Dedifferentiated amniotic fluid mesenchymal stem cell (primary cell): ENCODE results near the gene ERN2.
"Not testable (repeated sequence)": the region's sequence is repeated elsewhere in the genome, so short reads cannot be mapped to it uniquely, and the experiment has no call there.

Source experiments
- DNase-seq: peaks from one replicate; pipeline ENCODE4 v3.0.0-alpha.2; 2016; ENCODE audit errors: extremely low spot score

The ERN2 gene

GRCh38 chr16:23722613-23723240 is 9.7 kb upstream of the ERN2 start:
- DNase-seq: not testable (repeated sequence)

GRCh38 chr16:23716484-23716883 is 3.5 kb upstream of the ERN2 start:
- DNase-seq: no peak

DNA sequence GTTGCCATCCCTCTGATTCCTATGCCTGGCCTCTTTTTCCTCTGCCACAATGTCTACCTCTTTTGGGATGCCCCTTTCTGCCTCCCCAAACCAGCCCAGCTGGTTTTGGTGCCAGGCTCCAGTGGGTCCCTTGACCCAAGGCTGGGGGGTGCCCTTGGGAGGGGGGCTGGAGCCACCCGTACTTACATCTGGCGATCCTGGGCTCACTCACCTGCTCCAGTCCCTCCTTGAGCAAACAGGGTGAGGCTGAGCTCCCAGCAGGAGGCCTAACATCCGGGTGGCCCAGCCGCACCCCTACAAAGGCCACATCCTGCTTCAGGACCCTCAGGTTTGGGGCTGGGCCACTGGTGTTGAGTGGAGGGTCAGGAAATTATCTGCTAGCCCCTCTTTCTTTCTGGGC is 1.2 kb downstream of the ERN2 start:
- DNase-seq: no peak

DNA sequence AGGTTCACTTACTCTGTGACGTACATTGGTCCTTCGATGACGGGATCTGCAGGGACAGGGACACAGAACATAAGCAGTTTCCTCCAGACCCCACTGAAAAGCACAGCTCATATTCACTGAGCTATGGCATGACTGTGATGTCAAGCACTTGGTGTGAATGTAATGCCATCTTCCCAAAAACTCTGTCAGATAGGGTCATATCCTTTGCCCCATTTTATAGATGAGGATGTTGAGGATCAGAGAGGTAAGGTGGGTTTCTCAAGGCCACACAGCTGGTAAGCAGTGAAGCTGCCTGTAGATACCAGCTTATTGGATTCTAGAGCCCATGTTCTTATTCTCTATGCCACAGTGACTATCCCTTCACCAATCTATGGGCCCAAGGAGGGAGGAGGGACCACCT is 2.5 kb downstream of the ERN2 start:
- no peak for DNase-seq

DNA sequence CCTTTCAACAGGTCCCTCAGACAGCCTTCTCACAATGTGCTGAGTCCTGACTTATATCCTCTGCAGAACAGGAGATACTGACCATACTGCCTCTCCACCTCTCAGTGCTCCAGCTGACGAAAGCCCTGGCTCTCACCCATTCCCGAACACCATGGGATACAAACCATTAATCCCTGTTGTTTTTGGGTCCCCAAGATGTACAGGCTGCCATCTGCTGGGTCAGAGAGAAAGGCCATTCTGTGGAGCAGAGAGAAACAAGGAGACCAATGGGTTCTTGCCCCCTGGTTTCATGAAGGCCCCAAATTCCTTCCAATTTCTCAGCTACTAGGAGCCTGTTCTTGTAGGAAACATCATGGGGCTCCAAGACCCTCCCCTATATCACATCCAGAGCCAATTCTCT is 3.0 kb downstream of the ERN2 start:
- DNase-seq: no peak

DNA sequence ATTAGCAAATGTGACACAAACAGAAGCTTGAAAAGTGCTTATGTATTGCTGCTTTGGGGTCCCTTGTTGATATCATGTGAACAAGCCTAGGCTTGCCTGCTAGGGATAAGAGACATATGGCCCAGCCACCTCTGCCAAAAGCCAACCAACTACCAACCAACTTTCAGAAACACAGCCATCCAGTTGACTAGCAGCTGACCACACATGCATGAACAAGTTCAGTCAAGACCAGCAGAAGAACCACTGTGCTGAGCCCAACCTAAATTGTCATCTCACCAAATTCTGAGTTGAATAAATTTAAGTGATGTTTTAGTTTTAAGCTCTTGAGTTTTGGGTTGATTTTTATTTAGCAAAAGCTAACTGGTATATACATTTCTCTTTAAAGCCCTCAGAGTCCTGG is 3.5 kb downstream of the ERN2 start:
- DNase-seq: no peak

DNA sequence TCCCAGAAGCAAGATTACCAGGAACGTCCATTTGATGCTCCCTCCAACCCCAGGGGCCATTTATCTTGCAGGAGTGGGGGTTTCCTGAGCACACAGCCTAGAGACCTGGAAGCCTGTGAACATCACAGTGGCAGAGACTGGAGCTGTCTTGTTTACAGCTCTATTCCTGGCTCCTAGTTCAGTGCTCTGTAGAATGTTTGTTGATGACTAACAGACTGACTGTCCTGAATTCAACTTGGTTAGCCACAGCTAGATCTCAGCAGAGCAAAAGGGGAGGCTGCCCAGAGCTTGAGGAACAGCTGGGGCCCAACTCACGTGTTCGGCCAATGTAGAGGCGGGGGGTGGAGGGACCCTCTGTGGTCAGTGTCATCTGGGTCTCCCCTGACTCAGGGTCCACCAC is 6.6 kb downstream of the ERN2 start:
- no peak for DNase-seq

DNA sequence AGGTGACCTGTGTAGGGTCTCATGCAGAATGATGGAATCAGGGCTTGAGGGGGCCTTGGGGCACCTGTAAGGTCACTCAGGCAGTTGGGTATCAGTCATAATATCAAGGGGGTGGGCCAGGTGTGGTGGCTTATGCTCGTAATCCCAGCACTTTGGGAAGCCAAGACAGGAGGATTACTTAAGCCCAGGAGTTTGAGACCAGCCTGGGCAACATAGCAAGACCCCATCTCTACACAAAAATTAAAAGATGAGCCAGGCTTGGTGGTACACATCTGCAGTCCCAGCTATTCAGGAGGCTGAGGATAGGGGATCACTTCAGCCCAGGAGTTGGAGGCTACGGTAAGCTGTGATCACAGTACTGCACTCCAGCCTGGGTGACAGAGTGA is 7.5 kb downstream of the ERN2 start:
- no peak for DNase-seq

DNA sequence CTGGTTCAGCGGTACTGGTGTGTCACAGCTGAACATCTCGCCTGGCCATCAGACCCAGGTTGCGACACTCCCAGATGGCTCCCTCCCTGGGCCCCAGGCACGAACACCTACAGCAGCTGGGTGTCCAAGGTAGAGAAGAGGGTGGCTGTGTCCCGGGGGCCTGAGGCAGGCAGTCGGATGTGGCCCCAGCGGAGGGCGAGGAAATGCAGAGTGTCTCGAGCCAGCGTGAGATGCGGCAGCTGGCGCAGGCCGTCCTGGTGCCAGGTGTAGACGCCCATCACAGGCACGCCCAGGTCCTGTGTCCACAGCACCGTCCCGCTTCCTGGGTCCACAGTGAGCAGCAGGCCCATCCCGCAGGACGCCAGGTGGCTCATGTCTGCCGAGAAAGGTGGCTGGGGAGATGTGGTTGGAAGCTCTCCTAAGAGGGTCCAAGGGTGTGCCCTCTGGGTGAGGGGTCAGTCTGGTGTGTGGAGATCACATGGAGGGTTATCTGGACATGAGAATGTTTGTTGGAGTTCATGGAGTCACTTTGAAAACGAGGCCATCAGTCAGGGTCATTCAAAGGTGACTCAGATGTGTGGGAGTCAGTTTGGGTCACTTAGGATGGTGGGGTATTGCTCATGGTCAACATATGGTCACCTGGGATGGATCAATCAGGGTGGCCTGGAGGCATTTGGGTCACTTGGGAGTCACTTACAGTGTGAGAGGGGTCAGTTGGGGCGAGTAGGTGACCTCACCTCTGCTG is 8.1 kb downstream of the ERN2 start:
- no peak for DNase-seq

DNA sequence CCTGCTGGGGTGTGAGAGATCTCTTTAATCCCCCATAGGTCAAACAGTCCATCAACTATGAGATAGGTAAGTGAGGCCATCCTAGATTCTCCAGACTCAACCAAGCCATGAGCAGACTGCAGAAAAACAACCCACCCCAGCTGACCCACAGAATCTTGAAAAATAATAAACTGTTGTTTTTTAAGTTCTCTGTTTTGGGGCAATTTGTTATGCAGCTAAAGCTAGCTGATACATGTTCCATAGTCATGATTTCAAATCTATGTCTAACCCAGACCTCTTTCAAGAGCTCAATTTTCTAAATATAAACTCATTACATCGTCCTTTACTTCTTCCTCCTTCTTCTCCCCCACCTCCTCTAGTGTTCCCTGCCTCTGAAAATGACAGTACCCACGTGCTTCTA is 10.1 kb downstream of the ERN2 start:
- DNase-seq: no peak

GRCh38 chr16:23701045-23701444 is 12.0 kb downstream of the ERN2 start:
- no peak for DNase-seq

DNA sequence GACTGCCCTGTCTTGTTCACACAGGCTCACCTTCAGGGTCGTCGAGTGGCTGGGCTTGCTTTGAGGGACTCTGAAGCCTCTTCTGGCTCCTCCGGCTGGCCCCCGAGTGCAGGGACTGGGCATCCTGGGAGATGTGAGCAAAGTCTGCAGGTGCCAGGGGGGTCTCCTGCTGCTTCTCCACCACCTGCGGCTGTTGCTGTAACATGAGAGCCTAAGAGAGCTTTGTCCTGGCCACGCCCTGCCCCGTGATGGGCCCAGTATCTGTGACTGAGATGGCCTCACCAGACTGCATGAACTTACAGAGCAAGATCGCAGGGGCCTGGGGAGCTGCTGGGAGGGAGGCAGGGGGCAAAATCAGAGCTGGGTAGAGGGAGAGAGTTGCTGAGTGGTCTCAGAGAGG is 12.5 kb downstream of the ERN2 start:
- DNase-seq: no peak

- DNase-seq: no peak
Measured at GRCh38 chr16:23700093-23700492, 12.9 kb downstream of the ERN2 start.

GRCh38 chr16:23699100-23699499 is 13.9 kb downstream of the ERN2 start:
- no peak for DNase-seq

DNA sequence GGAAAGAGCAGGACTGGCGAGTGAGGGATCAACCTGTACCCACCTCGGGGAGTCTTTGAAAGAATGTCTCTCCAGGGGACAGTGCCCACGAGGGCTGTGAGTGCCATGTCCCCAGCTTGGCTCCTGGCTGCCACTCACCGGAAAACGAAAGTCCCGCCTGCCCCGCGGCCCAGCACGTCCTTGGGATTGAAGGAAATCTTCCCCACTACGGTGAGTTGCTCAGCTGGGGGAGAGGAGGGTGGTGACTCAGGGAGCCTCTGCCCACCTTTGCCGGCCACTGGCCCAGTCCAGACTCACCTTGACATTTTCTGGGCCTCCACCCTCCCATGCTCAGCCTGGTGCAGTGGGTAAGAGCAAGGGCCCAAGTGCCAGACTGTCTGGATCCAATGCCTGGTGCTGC is 17.3 kb downstream of the ERN2 start:
- no peak for DNase-seq

- no peak for DNase-seq
Measured at GRCh38 chr16:23694644-23695373, 18.2 kb downstream of the ERN2 start.

DNA sequence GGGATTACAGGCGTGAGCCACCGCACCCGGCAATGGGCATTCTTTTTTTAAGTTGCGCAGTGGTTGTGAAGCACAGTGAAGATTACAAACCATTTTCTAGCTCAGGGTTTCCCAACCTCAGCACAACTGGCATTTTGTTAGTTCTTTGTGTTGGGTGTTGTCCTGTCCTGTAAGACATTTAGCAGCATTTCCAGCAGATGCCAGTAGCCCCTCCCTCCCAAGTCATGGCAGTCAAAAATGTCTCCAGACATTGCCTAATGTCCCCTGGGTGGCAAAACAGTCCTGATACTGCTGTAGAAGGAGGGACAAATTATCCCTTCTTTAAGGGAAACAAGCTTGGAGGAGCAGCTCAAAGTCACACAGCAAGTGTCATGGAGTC is 18.8 kb downstream of the ERN2 start:
- DNase-seq: no peak

GRCh38 chr16:23692190-23692837 is 20.7 kb downstream of the ERN2 start:
- no peak for DNase-seq

GRCh38 chr16:23691483-23692189 is 21.4 kb downstream of the ERN2 start:
- DNase-seq: no peak

DNA sequence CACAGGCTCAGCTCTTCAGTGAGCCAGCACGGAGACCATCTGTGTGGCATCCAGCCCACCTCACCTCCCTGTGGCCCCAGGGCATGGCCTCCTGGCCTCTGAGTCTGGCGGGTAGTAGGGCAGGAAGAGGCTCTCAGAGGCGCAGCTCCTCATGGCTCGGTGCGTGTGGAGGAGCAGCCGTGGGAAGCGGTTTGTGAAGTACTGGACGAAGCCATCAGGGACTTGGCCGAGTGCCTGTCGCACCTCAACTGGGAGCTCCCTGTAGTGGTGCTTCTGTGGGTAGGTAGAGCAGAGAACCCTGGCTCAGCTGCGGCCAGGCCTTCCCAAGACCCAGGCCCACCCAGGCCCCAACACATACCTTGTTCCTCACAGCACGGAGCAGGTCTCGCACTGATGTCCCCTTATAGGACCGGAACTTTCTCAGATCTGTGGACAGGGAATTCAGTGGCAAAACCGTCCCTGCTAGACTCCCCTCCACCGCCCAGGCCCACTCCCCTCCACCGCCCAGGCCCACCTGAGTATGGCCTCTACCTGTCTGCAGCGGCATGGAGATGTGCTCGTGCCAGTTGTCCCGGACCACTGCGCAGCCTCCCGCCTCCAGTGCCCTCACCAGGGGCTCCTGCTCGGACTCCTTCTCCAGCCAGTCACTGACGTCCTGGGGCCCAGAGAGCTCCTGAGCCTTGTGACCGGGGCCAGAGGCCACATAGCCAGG is 22.1 kb downstream of the ERN2 start:
- no peak for DNase-seq

DNA sequence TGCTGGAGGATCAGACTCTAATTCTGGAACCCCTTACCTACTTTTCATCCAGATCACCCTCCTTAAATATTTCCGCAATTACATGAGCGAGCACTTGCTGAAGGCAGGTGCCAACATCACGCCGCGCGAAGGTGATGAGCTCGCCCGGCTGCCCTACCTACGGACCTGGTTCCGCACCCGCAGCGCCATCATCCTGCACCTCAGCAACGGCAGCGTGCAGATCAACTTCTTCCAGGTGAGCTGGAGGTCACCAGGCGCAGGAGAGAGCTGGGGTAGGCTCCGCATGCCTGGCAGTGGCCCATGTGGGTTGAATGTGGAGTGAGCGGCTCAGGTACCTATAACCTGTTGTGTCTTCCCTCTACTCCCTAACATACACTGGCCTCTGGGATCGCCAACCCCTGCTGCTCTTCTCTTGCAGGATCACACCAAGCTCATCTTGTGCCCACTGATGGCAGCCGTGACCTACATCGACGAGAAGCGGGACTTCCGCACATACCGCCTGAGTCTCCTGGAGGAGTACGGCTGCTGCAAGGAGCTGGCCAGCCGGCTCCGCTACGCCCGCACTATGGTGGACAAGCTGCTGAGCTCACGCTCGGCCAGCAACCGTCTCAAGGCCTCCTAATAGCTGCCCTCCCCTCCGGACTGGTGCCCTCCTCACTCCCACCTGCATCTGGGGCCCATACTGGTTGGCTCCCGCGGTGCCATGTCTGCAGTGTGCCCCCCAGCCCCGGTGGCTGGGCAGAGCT is 23.4 kb downstream of the ERN2 start:
- no peak for DNase-seq
